B cell (primary cell): ENCODE results near the gene CRACR2A.

Experiments used
- CTCF ChIP-seq: fragments of 200-600 bp; IDR thresholded peaks from one replicate; pipeline ENCODE4 v1.8.0; 2022; ENCODE audit warnings: antibody characterized with exemption, mild to moderate bottlenecking
- EZH2 ChIP-seq: IDR thresholded peaks from 2 replicates; pipeline ENCODE4 v1.6.1; 2012; ENCODE audit warnings: borderline replicate concordance, low read depth, mild to moderate bottlenecking, moderate library complexity, low read length; ENCODE audit not compliant: insufficient read depth, poor library complexity, severe bottlenecking

- no peak for TF ChIP-seq CTCF
- no peak for TF ChIP-seq EZH2
Observed at GRCh38 chr12:3605692-3606091, 147.2 kb downstream of the CRACR2A start.
